Measurements from ENCODE around the gene AFAP1. TPM values are rescaled to one million over a fixed set of nuclear protein-coding genes. Genes with fewer than 3 reads are reported as not detected.

AFAP1 gene
- total RNA-seq, 1 donor from 2014 or later, result 30.8 TPM

- DNase-seq (ENCODE audit: low read depth), result no peak
Measured at GRCh38 chr4:7726665-7727413, 212.8 kb downstream of the AFAP1 start.

GRCh38 chr4:7725951-7726350 is 213.7 kb downstream of the AFAP1 start:
- DNase-seq (ENCODE audit: low read depth), result peak; percentile 95

- no peak for DNase-seq (ENCODE audit: low read depth)
Measured at GRCh38 chr4:7723625-7724024, 216.0 kb downstream of the AFAP1 start.

GRCh38 chr4:7722766-7723387 is 216.8 kb downstream of the AFAP1 start:
- no peak for DNase-seq (ENCODE audit: low read depth)

- no peak for DNase-seq (ENCODE audit: low read depth)
Measured at GRCh38 chr4:7721984-7722551, 217.6 kb downstream of the AFAP1 start.

GRCh38 chr4:7719354-7720174 is 220.1 kb downstream of the AFAP1 start:
- DNase-seq (ENCODE audit: low read depth), result peak; percentile 50

- no peak for DNase-seq (ENCODE audit: low read depth)
Measured at GRCh38 chr4:7717946-7718490, 221.6 kb downstream of the AFAP1 start.

GRCh38 chr4:7717161-7717560 is 222.5 kb downstream of the AFAP1 start:
- no peak for DNase-seq (ENCODE audit: low read depth)

GRCh38 chr4:7716010-7716721 is 223.5 kb downstream of the AFAP1 start:
- DNase-seq (ENCODE audit: low read depth), result no peak

- no peak for DNase-seq (ENCODE audit: low read depth)
Measured at GRCh38 chr4:7715271-7716009, 224.2 kb downstream of the AFAP1 start.

GRCh38 chr4:7714738-7715137 is 224.9 kb downstream of the AFAP1 start:
- DNase-seq (ENCODE audit: low read depth), result no peak

- DNase-seq (ENCODE audit: low read depth), result no peak
Measured at GRCh38 chr4:7714176-7714575, 225.5 kb downstream of the AFAP1 start.

GRCh38 chr4:7713757-7714156 is 225.9 kb downstream of the AFAP1 start:
- no peak for DNase-seq (ENCODE audit: low read depth)

- no peak for DNase-seq (ENCODE audit: low read depth)
Measured at GRCh38 chr4:7712021-7712671, 227.5 kb downstream of the AFAP1 start.

- DNase-seq (ENCODE audit: low read depth), result no peak
Measured at GRCh38 chr4:7711307-7711963, 228.2 kb downstream of the AFAP1 start.

- DNase-seq (ENCODE audit: low read depth), result no peak
Measured at GRCh38 chr4:7710576-7711306, 228.9 kb downstream of the AFAP1 start.

- DNase-seq (ENCODE audit: low read depth), result no peak
Measured at GRCh38 chr4:7710126-7710525, 229.5 kb downstream of the AFAP1 start.

GRCh38 chr4:7709431-7709830 is 230.2 kb downstream of the AFAP1 start:
- no peak for DNase-seq (ENCODE audit: low read depth)

All from myocyte (in vitro differentiated cells).